ENCODE data around the gene LIPJ.

The LIPJ gene

GRCh38 chr10:88598055-88598454, 11.5 kb downstream of the LIPJ start:
- DNase-seq: no peak

- DNase-seq: no peak
Observed at GRCh38 chr10:88608052-88608732, 21.6 kb downstream of the LIPJ start.

GRCh38 chr10:88608780-88609179, 22.2 kb downstream of the LIPJ start:
- DNase-seq: no peak

- DNase-seq: no peak
Observed at GRCh38 chr10:88616250-88616977, 29.9 kb downstream of the LIPJ start.

GRCh38 chr10:88617772-88618300, 31.3 kb downstream of the LIPJ start:
- no peak for DNase-seq

GRCh38 chr10:88618496-88618895, 31.9 kb downstream of the LIPJ start:
- DNase-seq: no peak

- DNase-seq: no peak
Observed at GRCh38 chr10:88620441-88620840, 33.9 kb downstream of the LIPJ start.

- no peak for DNase-seq
Observed at GRCh38 chr10:88623835-88624234, 37.3 kb downstream of the LIPJ start.

- no peak for DNase-seq
Observed at GRCh38 chr10:88624840-88625239, 38.3 kb downstream of the LIPJ start.

GRCh38 chr10:88640186-88640585, 53.6 kb downstream of the LIPJ start:
- no peak for DNase-seq

- no peak for DNase-seq
Observed at GRCh38 chr10:88642209-88642608, 55.6 kb downstream of the LIPJ start.

- DNase-seq: no peak
Observed at GRCh38 chr10:88642963-88643362, 56.4 kb downstream of the LIPJ start.

GRCh38 chr10:88647061-88647615, 60.6 kb downstream of the LIPJ start:
- DNase-seq: no peak

GRCh38 chr10:88651101-88651551, 64.6 kb downstream of the LIPJ start:
- DNase-seq: no peak

GRCh38 chr10:88652616-88653015, 66.1 kb downstream of the LIPJ start:
- DNase-seq: no peak
